LoVo (cell line): ENCODE measurements around the gene CCSAP.

Source experiments
- DNase-seq: peaks from one replicate; pipeline ENCODE4 v3.0.0-alpha.2; 2016; ENCODE audit warnings: low spot score

CCSAP gene

GRCh38 chr1:229286099-229286766 lies 56.6 kb downstream of the CCSAP start:
- no peak for DNase-seq

GRCh38 chr1:229285440-229285839 lies 57.4 kb downstream of the CCSAP start:
- DNase-seq: no peak

- no peak for DNase-seq
These were observed 58.0 kb downstream of the CCSAP start for GRCh38 chr1:229284887-229285286.

- no peak for DNase-seq
These were observed 59.6 kb downstream of the CCSAP start for GRCh38 chr1:229283183-229283611.

- no peak for DNase-seq
These were observed 60.5 kb downstream of the CCSAP start for GRCh38 chr1:229282295-229282823.

- DNase-seq: no peak
These were observed 61.4 kb downstream of the CCSAP start for GRCh38 chr1:229281339-229281926.

- DNase-seq: peak; percentile 24
These were observed 61.9 kb downstream of the CCSAP start for GRCh38 chr1:229280921-229281320.

- no peak for DNase-seq
These were observed 62.6 kb downstream of the CCSAP start for GRCh38 chr1:229280037-229280828.

GRCh38 chr1:229279242-229279641 lies 63.6 kb downstream of the CCSAP start:
- DNase-seq: no peak

- DNase-seq: no peak
These were observed 64.6 kb downstream of the CCSAP start for GRCh38 chr1:229278120-229278741.

GRCh38 chr1:229275005-229275404 lies 67.8 kb downstream of the CCSAP start:
- no peak for DNase-seq

GRCh38 chr1:229273507-229274232 lies 69.2 kb downstream of the CCSAP start:
- peak; percentile 38 for DNase-seq

GRCh38 chr1:229272164-229273158 lies 70.4 kb downstream of the CCSAP start:
- DNase-seq: no peak

- peak; percentile 39 for DNase-seq
These were observed 71.2 kb downstream of the CCSAP start for GRCh38 chr1:229271448-229272159.
